Vagina (tissue), 2 donors: ENCODE data around the gene IL11RA.

Experiments used
- POLR2A ChIP-seq, 2 donors: fragments of 450-650 bp; IDR thresholded peaks; one replicate each; pipeline ENCODE4 v1.6.1; 2017; ENCODE audit warnings: antibody characterized with exemption in 2 of 2, mild to moderate bottlenecking in 2 of 2, moderate library complexity in 2 of 2
- POLR2AphosphoS5 ChIP-seq, 2 donors: sonication (generic); formaldehyde crosslinking; IDR thresholded peaks; one replicate each; pipeline ENCODE4 v1.9.0; 2017; ENCODE audit warnings: antibody characterized with exemption in 2 of 2, mild to moderate bottlenecking in 2 of 2, low read depth in 1 of 2; ENCODE audit not compliant: insufficient read depth in 1 of 2
- TF ChIP-seq, protein P1 (sequence below), 3 experiments: fragments of 450-650 bp in 2 of 3; fragments of 200-600 bp in 1 of 3; sonication (generic) in 1 of 3; IDR thresholded peaks; one replicate each; pipeline ENCODE4 v1.5.1; 2017 to 2019; ENCODE audit warnings: antibody characterized with exemption in 3 of 3, mild to moderate bottlenecking in 2 of 3, moderate library complexity in 2 of 3

DNA sequence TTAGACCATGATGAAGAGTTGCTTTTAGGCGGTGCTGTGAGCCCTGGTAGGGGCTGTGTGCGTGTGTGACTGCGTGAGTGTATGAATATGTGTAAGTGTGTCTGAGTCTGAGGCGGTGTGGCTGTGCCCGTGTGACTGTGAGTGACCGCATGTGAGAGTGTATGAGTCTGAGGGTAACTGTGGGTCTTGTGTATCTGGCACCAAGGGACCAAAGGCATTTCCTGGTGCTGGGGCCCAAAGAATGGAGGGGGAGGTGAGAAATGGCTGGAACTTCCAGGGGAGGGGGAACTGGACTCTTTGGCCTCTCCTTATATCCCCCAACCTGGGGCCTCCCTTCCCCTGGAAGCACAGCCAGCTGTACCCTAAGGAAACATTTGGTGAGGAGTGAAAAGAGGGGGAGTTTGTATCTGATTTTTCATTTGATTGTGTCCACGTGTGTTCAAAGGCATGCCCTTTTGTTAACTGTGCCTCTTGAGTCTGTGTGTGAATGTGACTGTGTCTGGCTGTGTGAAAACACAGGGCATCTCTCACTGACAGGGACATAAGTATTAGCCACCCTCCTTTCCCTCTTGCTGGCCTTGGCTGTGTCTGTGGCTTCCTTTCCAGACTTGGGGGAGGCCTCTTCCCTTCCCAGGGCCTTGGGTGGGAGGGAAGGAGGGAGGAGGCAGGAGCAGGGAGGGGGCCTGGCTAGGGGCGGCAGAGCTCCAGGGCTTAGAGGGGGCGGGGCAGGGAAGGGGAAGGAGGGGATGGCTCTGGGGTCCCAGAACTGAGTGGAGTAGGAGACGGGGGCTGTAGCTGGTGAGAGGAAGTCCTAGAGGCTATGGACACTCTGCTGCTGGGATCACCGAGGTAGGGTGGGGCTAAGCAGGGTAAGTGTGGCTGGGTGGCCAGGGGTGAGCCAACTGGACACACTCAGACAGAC lies 1.4 kb downstream of the IL11RA start:
- TF ChIP-seq, protein P1, sequence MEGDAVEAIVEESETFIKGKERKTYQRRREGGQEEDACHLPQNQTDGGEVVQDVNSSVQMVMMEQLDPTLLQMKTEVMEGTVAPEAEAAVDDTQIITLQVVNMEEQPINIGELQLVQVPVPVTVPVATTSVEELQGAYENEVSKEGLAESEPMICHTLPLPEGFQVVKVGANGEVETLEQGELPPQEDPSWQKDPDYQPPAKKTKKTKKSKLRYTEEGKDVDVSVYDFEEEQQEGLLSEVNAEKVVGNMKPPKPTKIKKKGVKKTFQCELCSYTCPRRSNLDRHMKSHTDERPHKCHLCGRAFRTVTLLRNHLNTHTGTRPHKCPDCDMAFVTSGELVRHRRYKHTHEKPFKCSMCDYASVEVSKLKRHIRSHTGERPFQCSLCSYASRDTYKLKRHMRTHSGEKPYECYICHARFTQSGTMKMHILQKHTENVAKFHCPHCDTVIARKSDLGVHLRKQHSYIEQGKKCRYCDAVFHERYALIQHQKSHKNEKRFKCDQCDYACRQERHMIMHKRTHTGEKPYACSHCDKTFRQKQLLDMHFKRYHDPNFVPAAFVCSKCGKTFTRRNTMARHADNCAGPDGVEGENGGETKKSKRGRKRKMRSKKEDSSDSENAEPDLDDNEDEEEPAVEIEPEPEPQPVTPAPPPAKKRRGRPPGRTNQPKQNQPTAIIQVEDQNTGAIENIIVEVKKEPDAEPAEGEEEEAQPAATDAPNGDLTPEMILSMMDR (IDR thresholded peaks at IDR 0.05), result no peak
- TF ChIP-seq POLR2A (IDR thresholded peaks at IDR 0.05) (no peak), POLR2AphosphoS5 (IDR thresholded peaks at IDR 0.05; ENCODE audit: insufficient read depth in 1 of 2, low read depth in 1 of 2) (no peak)
